NCI-H345 (cell line): ENCODE results near the gene ATP5MC2.
"Not testable (repeated sequence)": the region's sequence is repeated elsewhere in the genome, so short reads cannot be mapped to it uniquely, and the experiment has no call there.

Experiments used
- DNase-seq: peaks from one replicate; lab custom pipeline; 2025; lab: John Stamatoyannopoulos, UW

Gene ATP5MC2

DNA sequence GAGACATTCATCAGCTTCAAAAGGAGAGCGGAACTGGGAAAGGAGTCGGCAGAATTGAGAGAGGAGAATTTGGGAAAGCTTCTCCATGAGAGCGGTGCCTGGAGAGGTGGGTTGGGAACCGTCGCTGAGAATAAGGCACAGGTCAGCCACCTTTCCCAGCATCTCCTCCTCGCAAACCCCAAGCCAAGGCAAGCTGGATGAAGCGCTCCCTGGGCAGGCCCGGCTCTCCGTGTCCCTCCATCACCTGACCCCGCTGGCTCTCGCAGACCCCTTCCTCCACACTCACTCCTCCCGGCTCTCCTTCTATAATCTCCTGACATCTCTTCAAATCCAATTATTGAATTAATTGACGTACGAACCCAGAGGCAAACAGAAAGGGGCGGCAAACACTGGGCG is 18.9 kb upstream of the ATP5MC2 start:
- no peak for DNase-seq

DNA sequence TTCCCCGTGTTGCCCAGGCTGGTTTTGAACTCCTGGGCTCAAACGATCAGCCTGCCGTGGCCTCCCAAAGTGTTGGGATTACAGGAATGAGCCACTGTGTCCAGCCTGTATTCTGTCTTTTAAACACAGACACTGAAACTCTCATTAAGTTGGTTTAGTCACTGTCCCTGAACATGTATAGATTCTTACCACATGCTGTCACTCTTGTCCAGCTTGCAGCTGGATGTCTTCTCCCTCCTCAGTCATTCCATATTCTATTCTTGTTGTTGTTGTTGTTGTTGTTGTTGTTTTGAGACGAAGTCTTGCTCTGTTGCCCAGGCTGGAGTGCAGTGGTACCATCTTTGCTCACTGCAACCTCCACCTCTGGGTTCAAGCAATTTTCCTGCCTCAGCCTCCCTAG is 12.3 kb upstream of the ATP5MC2 start:
- no peak for DNase-seq

GRCh38 chr12:53686436-53686835 is 10.6 kb upstream of the ATP5MC2 start:
- no peak for DNase-seq

GRCh38 chr12:53684654-53685220 is 8.9 kb upstream of the ATP5MC2 start:
- no peak for DNase-seq

DNA sequence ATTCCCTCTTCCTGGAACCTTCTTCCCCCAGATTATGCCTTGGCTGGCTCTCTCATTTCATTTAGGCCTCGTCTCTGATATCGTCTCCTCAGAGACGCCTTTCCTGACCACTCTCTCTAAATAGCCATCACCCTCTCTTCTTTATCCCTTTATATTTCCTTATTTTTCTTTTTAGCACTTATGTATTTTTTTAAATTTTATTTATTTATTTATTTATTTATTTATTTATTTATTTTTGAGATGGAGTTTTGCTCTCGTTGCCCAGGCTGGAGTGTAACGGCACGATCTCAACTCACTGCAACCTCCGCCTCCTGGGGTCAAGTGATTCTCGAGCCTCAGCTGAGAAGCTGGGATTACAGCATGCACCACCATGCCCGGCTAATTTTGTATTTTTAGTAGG is 8.1 kb upstream of the ATP5MC2 start:
- no peak for DNase-seq

- DNase-seq = no peak
Observed at GRCh38 chr12:53683494-53683893, 7.6 kb upstream of the ATP5MC2 start.

DNA sequence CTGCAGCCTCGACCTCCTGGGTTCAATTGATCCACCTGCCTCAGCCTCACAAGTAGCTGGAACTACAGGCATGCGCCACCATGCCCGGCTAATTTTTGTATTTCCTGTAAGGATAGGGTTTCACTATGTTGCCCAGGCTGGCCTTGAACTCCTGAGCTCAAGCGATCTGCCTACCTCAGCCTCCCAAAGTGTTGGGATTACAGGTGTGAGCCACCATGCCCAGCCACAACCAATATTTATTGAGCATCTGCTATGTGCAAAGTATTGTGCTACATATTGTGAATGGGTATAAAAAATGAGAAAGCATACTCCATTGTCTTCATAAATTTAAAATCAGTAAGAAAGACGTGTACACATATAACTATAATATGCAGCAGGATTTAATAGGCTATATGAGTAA is 4.2 kb upstream of the ATP5MC2 start:
- not testable (repeated sequence) for DNase-seq

DNA sequence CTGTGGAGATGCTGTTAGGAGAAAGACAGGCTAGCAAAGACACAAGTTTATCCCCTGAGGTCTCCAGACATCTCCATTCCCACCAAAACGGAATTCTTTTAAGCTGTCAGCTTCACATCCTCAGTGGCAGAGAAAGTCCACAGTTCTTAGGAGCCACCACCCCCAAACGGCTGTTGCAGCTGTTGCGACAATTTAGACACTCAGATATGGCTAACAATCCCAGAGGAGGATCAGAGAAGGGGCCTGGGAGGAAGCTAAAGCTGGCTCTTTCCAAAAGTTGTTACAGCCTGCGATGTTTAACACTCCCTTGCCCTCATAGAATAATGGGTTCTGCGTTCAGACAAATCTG is 1.9 kb upstream of the ATP5MC2 start:
- no peak for DNase-seq

DNA sequence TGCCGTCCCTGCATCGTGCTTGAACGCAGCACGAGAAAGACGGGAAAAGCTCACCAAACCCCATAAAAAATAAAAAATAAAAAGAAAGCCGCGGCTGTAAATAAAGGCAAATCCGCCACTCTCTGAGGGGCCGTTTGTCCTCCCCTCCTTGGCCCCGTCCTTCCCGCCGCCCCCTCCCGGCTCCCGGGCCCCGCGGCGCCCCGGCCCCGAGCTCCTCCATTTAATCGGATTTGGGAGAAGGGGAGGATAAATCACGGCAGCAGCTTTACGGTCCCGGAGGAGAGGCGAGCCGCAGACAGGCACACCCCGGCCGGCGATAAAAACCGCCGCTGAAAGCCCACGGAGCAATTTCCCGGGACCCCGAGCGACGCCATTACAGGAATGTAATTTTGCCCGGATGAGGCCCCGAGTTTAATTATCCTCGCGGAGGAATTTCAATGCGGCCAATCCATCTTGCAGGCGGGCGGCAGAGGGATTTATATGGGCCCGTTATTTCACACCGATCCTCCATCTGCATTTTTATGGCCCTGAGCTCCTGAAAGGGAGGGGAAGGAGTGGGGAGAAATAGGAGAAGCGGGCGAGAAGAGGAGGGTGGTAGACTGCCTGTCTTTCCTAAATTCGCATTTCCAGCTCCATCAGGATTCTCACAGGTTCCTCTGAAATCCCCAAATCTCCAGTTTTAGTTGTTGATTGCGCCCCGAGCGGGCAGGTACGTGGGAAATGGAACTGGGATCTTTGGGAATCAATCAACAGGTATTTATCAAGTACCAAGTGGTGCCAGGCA is 1.3 kb upstream of the ATP5MC2 start:
- DNase-seq = no peak

GRCh38 chr12:53676656-53677015 is 753 bp upstream of the ATP5MC2 start:
- no peak for DNase-seq

DNA sequence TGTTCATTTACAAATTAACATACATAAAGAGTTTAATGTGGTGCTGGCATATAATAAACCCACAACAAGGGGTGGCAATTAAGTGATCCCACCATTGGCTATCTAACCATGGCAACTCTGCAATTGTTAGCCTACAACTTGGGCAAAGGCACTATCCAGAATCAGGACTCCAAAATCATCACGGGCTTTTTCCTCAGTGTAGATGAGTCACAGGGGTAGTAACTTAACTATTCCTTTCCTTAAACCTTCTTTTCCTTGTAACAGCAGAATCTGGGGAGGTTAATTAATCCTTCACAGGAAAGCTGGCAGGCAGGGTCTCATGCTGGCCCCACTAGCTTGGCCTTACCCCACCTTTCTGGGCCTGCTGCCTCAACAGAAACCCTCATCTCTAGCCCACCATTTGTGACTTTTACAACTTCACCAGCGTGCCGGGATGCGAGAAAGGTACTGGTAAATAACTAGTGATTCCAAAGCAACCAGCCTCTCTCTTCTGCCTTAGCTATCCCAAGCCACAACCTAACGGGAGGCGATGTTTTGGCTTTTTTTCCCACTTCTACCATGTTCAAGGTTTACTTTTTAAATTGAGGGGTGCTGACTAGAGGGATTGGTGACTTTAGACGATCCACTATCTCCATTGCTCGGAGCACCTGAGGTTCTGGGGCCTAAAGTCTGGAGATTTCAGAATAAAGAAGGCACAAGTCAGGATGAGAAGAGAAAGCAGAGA is 744 bp downstream of the ATP5MC2 start:
- DNase-seq = no peak

DNA sequence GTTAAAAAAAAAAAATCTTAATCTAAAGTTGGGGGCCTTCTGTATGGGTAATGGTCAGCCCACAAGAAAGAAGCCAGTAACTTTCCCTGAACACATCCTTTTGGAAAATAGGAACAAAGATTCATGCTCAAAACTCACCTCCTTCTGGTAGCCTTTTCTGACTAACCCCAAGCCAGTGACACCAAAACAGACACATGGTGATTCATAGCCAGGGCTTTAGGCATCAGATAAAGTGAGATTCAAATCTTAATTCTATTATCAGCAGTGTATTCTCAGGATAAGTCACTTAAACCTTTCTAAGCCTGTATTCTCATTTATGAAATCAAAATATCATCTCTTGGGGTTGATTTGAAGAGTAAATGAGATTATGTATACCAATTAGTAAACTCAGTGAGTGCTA is 4.9 kb downstream of the ATP5MC2 start:
- no peak for DNase-seq

DNA sequence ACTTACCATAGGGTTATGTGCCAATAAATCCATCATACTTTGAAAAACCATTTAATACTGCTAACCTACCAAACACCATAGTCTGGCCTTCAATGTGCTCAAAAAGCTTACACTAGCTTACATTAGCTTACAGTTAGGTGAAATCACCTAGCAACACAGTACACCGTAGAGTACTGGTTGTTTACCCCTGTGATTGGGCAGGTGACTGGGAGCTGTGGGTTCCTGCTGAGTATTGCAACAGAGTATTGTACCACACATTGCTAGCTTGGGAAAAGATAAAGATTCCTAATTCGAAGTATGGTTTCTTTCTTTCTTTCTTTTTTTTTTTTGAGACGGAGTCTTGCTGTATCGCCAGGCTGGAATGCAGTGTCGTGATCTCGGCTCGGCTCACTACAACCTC is 5.6 kb downstream of the ATP5MC2 start:
- no peak for DNase-seq

GRCh38 chr12:53667080-53667479 is 8.8 kb downstream of the ATP5MC2 start:
- DNase-seq = no peak

DNA sequence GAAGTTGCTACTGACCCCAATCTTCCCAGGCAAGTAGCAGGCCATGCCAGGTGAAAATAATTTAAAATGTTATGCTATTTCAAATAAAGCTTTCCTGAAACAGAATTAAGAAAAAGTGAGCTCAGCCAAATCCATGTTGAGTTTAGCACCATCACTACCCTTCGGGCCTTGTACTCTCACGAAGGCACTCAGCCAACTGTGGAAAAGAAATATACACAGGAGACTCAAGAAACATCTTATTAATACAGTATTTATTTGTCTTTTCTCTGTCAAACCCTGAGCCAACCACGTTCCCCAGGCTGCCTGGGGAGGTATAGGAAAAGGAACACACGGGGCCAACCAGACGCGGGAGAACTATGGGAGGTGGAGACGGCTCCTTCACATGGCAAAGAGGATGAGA is 10.9 kb downstream of the ATP5MC2 start:
- DNase-seq = no peak

GRCh38 chr12:53664191-53664590 is 11.7 kb downstream of the ATP5MC2 start:
- no peak for DNase-seq

DNA sequence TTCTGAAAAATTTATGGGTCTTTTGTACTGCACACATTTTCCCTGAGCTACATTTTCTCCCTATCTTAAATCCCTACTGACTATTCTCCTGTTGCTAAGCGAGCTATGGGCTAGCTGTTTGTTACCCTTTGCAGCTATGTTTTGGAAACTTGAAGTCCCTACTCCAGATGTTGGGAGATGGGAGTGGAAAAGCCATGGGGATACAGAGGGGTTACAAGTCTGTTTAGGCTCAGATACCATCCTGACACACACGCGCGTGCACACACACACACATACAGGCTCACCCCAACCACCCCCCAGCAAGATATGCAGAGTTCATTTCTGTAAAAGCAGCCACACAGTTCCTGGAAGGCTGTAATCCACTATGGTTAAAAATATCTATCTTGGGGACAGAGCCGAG is 15.8 kb downstream of the ATP5MC2 start:
- DNase-seq = no peak

GRCh38 chr12:53659571-53659981 is 16.3 kb downstream of the ATP5MC2 start:
- DNase-seq = no peak

- peak; percentile 76 for DNase-seq
Observed at GRCh38 chr12:53659011-53659551, 16.8 kb downstream of the ATP5MC2 start.

DNA sequence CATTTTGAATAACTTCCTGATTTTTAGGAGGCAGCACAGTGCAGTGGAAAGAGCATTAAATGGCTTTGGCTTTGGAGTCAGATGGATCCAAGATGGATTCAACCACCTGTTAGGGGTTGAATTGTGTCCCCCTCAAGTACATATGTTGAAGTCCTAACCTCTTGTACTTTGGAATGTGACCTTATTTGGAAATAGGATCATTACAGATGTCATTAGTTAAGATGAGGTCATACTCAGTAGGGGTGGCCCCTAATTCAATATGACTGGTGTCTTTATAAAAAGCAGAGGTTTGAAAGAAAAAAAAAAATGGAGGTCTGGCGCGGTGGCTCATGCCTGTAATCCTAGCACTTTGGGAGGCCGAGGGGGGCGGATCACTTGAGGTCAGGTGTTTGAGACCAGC is 18.8 kb downstream of the ATP5MC2 start:
- DNase-seq = no peak

DNA sequence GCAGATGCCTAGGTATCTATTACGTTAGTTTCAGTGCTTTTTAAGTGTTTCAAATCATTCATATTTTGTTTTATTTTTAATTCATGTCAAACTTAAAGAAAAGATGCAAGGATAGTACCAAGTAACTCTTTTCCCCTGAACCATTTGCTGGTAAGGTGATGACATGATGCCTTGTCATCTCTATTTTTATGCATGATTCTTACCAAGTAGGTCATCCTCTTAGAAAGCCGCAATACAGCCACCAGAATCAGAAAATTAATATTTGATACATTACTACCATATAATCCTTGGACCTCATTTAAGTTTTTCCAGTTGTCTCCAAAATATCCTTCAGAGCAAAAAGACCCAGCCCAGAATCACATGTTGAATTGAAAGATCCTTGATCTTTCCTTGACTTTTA is 22.3 kb downstream of the ATP5MC2 start:
- DNase-seq = no peak

DNA sequence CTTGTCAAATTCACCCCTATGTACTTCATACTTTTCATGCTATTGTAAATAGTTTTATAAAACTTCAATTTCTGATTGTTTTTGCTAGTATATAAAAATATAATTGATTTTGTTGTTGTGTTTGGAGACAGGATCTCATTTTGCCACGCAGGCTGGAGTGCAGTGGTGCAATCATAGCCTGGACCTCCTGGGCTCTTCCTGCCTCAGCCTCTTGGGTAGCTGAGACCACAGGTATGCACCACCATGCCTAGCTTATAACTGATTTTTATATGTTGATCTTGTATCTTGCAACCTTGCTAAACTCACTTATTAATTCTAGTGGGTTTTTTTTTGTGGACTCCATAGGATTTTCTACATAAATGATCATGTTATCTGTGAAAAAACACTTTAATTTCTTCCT is 23.5 kb downstream of the ATP5MC2 start:
- no peak for DNase-seq

DNA sequence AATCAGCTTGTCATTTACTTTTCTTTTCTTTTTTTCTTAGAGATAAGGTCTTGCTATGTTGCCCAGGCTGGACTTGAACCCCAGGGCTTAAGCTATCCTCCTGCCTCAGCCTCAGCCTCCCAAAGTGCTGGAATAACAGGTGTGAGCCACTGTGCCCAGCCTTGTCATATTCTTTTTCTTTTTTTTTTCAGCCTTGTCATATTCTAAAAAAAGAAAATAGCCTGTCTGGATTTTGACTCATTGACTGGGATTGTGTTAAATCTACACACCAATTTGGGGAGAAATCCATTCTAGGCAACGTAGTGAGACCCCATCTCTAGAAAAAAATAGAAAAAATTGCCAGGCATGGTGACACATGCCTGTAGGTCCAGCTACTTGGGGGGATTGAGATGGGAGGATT is 24.1 kb downstream of the ATP5MC2 start:
- no peak for DNase-seq
